HG02763 (cell line): ENCODE data around the gene TBXA2R.

ENCODE experiments used
- ATAC-seq: cut with Tn5 transposase; IDR thresholded peaks from one replicate; pipeline ENCODE4 v1.9.1; 2021; ENCODE audit warnings: mild to moderate bottlenecking, moderate library complexity; ENCODE audit not compliant: unreplicated experiment

TBXA2R gene

DNA sequence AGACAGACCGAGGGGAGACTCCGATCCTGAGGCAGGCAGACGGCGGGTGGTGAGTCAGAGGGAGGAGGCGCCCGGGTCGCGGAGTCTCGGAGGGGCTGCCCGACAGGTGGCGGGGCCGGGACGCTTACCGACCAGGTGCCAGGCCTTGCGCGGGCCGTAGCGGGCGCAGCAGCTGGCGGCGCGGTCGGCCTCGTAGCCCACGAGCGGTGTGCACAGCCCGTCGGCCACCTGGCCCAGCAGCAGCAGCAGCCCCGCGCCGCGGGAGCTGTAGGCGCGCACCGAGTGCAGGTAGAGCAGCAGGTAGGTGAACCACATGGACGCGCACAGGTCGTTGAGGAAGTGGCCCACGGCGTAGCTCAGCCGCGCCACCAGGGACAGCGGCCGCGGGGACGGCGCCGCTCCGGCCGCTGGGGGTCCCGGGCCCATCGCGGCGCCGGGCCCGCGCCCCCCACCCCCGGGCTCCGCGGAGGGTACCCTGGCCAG, 49.7 kb downstream of the TBXA2R start:
- peak; percentile 26 for ATAC-seq

DNA sequence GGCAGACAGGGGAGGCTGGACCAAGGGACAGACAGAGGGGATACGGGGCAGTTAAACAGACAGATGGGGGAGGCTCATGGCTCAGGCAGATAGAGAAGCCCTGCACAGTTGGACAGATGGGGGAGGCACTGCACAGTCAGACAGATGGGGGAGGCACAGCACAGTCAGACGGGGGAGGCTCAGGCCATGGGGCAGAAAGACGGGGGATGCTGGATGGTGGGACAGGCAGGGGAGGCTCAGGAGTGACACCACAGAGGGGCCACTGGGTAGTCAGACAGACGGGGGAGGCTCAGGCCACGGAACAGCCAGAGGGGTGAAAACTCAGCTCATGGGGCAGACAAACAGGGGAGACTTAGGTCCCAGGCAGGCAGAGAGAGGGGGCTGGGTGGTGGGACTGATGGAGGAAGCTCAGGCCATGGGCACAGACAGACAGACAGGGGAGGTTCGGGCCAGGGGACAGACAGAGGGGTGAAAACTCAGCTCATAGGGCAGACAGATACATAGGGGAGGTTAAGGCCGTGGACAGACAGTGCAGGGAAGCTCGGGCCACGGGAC, 50.2 kb downstream of the TBXA2R start:
- ATAC-seq = no peak

DNA sequence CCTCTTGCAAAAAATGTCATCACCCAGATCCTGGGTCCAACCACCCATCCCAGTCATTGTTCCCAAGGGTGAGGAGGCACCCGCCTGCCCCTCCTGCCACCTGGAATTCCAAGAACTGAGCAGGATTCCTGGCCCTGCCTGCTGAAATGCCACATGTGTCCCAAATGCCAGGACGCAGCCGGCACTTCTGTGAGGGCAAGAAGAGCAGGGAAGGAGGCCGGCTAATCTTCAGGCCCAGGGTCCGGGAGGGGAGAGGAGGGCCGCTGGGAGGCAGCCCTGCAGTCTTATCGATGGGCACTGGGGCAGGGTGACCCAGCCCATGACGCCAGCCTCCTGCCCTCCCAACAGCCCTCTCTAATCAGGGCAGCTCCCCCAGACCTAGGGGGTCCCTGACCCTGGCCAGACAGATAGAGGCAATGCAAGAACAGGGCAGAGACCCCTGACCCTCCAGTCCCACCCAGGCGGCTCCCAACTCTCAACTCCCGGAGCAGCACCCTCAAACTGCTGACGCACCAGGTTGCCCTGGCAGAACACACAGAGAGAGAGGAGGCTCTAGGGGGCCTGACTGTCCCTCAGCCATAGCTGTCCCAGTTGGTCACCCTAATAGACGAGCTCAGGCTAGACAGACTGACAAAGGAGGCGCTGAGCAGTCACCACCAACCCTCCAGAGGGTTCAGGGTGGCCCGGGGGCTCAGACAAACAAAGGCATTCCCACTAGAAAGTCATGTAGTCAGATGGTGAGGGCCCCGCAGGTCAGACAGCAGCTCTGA, 50.8 kb downstream of the TBXA2R start:
- no peak for ATAC-seq

DNA sequence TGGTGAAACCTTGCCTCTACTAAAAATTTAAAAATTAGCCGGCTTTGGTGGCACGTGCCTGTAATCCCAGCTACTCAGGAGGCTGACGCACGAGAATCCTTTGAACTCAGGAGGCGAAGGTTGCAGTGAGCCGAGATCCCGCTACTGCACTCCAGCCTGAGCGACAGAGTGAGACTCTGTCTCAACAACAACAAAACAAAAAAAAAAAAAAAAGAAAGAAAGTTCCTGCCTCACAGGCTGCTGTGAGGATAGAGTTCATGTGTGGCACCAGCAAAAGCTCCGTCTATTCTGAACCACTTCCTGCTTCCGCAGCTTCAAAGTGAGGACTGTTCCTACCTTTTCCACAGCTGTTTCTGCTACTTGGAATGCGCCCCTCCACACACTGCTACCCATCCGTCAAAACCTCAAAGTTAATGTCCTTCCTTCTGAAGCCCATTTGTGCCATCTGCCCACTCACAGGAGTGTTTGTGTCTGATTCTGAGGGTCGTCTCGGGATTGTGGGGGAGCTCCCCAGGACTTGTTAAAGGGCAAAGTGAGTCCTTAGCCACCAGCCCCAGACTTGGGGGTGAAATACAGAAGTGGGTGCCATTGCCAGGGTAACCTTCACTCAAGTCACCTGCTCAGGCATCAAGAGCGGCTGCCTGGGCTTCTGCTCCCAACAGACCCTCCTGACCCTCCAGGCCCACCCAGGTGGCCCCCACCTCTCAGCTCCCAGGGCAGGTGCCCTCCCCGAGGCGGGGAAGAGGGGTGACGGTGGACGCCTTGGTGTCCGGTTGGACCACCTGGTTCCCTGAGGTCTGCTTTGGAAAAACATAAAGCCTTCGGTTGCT, 52.2 kb downstream of the TBXA2R start:
- ATAC-seq = no peak

DNA sequence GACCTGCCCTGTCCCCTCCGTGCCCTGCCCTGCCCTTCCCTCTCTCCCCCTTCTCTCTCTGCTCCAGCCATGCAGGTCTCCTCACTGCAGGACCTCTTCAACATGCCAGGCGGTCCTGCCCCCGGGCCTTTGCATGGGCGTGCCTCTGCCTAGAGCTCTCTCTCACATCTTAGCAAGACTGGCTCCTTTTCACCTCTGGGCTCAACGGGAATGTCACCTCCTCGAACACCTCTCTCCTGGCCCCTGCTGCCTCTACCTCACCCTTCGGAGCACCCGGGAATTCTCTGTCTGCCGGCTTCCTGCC, 54.9 kb downstream of the TBXA2R start:
- no peak for ATAC-seq

DNA sequence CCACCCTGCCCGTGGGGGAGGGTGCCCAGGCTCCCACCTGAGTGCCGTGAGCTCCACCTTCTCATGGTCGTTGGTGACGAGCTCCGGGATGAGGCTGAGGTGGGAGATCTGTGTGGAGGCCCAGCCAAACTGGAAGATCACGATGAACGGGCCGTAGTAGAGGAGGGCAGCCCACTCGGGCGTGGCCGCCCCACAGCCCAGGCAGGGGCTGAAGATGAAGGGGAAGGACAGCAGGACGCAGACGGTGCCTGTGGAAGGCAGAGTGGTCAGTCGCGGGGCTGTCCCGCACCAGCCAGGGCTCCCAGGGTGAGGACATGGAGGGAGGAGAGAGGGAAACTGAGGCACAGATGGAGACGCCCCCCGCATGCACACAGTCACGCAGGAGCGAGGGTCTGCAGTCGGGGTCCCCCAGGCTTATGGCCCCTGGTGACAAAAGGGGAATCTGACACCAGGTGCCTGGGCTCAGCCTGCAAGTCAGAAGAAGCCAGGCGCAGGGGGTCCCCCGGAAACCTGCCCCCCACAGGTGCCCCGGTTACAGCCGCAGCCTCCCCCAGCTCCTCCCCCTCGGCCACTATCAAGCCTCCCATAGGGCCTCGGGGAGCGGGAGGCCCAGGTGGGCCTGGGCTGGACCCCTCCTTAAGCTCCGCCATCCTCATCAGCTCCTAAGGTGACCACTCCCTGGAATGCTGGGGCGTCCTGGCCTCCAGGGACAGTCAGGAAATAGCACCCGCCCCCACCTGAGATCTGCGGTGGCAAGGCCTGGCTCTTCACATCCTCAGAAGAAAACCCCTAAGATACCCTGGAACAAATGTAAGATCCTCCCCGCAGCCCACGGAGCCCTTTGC, 55.5 kb downstream of the TBXA2R start:
- ATAC-seq = no peak

DNA sequence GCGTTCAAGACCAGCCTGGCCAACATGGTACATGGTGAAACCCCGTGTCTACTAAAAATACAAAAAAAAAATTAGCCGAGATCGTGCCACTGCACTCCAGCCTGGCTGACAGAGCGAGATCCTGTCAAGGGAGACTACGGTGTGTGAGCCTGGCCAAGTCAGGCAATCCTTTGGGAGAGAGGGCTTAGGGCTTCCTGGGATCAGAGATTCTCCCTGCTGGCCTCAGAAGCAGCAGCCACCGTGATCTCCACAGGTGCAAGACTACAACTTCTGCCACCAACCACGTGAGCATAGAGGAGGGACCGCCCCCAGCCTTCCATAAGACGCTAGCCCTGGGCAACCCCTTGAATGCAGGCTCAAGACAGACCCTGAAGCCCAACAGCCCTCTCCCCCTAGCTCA, 56.9 kb downstream of the TBXA2R start:
- no peak for ATAC-seq

DNA sequence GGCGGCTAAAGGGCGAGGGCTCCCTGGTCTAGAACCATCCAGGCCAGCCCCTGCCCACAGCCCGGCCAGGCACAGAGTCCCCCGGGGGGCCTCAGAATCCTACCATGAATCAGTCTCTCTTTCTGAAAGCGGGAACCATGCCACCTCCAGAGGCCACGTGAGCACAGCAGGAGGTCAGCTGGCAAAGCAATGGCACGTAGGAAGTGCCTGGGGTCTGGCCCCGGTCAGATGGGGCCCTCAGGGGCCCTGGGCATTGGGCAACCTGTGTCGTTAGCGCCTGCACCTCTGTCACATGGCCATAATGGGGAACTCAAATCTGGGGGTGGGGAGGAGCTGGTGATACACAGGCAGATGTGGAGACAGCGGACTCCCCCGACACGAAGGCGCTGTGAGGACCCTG, 58.1 kb downstream of the TBXA2R start:
- ATAC-seq = no peak

DNA sequence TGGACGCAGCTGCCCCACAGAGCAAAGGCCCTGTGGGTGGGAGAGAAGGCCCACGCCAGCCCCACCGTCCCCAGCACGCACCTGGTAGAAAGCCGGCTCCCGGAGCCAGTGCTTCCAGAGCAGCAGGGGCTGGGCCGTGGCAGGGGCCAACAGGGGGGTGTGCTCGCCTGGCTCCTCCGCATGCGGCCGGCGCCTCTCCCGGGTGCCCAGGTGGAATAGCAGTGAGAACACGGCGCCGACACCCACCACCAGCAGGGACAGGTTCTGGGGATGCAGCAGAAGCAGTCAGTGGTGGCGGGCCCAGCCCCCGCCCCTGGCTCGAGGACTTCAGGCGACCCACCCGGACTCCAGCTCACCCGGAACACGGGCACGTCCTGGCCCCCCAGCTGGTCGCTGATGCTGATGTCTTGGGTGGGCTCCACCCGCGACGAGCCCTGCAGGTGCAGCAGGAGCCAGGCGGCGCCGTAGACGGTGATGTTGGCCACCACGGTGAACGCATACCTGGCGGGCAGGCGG, 58.9 kb downstream of the TBXA2R start:
- ATAC-seq = no peak

DNA sequence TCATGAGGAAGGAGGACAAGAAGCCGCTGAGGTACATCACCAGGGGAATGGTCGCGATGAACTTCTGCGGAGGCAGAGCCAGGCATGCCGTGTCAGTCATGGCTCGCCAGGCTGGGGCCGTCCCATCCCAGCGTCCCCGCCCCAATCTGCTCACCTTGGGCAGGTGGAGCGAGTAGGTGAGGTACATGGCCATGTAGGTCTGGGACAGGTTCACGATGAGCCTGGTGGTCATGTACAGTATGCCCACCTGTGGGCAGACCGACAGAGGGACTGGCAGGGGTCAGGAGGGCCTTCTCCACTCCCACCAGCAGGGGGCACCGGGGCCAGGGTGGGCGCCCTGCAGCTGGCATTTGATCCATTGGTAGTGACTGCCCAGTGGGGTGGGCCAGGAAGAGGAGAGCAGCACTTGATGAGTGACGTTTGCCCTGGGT, 59.4 kb downstream of the TBXA2R start:
- no peak for ATAC-seq

DNA sequence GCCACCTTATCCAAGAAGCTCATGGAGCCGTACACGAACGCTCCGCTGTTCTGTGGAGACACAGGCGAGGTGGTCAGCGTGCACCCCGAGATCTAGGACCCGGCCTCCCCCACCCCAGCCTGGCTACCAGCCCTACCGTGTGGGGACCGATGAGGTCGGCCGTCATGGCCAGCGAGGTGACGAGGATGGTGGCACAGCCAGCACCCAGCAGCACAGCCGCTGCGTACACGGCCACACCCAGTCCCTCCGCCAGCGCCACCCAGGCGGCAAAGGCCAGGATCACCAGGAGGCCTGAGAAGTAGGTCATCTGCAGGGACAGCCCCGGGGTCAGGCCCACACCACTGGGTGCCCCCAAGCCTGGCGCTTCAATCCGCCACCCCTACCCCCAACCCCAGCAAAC, 60.6 kb downstream of the TBXA2R start:
- no peak for ATAC-seq

DNA sequence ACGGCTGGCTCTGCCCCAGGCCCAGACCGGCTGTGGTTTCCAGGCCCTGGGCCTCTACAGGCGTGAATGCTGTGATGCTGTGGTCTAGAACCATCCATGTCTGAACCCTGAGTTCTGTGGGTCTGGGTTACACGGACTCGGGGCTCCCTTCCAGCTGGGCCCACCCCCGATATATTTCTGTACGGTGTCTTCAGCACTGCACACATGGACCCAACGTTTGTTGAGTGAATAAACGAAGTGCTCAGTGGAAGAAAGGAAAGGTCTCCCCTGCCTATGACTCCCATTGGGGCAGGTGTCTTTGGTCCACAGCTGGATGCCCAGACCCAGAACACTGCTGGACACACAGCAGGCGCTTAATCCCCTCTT, 61.0 kb downstream of the TBXA2R start:
- no peak for ATAC-seq

DNA sequence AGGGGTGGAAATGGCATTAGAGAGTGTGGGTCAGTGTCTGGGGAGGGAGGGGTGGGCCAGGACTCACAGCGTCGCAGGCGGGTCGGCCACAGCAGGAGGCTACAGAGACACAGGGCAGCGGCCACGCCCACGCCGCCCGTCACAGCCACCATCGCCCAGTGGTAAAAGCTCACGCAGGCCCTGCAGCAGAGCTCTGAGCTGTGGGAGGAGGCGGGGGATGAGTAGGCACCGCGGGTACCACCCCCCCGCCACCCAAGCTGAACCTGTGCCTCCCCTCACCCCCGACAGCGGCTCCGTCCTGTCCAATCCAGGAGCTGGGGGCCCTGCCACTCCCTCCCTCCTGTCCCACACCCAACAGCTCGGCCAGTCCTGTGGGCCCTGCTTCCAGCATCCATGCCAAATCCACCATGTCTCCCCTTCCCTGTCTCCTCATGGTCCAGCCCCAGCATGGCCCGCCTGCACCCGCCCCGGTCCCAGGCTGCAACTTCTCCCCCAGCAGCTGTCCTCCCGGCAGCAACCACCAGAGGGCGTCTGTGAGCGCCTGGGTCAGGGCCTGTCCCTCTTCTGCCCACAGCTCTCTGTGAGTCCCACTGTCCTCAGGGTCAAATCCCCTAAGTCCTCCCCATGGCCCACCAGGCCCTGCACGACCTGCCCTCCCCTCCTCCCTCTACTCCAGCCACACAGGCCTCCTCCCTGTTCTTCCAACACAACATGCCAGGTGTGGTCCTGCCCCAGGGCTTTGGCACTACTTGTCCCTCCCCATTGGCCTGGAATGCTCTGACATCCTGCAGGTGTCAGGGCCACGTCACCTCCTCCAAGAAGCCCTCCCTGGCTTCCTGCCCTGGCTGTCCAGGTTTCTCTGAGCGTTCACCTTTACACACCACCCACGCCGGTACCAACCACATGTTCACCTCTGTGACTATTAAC, 61.7 kb downstream of the TBXA2R start:
- no peak for ATAC-seq
